SK-N-SH treated with all-trans-retinoic acid at 6 μM for 48 hours (cell line): ENCODE data around the gene ENDOG.
"Not testable (repeated sequence)": the region's sequence is repeated elsewhere in the genome, so short reads cannot be mapped to it uniquely, and the experiment has no call there.

Experiments used
- ARNTL ChIP-seq: fragments of 450-650 bp; formaldehyde crosslinking; IDR thresholded peaks from 2 replicates; pipeline ENCODE4 v1.5.0; 2020; ENCODE audit warnings: low read depth, mild to moderate bottlenecking, moderate library complexity, borderline replicate concordance
- PPARA ChIP-seq: fragments of 250-450 bp; sonication (Bioruptor Pico); IDR thresholded peaks from 2 replicates; pipeline ENCODE4 v1.5.0; 2020; ENCODE audit warnings: mild to moderate bottlenecking, borderline replicate concordance
- RARB ChIP-seq: fragments of 250-450 bp; sonication (Bioruptor Pico); IDR thresholded peaks from 2 replicates; pipeline ENCODE4 v1.8.0; 2021; ENCODE audit warnings: mild to moderate bottlenecking, moderate library complexity
- SNAI2 ChIP-seq: fragments of 250-450 bp; sonication (Bioruptor Pico); IDR thresholded peaks from 2 replicates; pipeline ENCODE4 v1.5.0; 2020; ENCODE audit warnings: mild to moderate bottlenecking, moderate library complexity
- TCF4 ChIP-seq: fragments of 250-450 bp; sonication (Bioruptor Pico); IDR thresholded peaks from 2 replicates; pipeline ENCODE4 v1.8.0; 2021; ENCODE audit warnings: mild to moderate bottlenecking, moderate library complexity, borderline replicate concordance
- ZFP3 ChIP-seq: fragments of 250-450 bp; sonication (Bioruptor Pico); IDR thresholded peaks from 2 replicates; pipeline ENCODE4 v1.5.0; 2020; ENCODE audit warnings: mild to moderate bottlenecking, moderate library complexity
- ZNF8 ChIP-seq: fragments of 450-650 bp; formaldehyde crosslinking; IDR thresholded peaks from 2 replicates; pipeline ENCODE4 v1.5.0; 2020; ENCODE audit warnings: mild to moderate bottlenecking, moderate library complexity
- TF ChIP-seq, protein P1 (sequence below): fragments of 250-450 bp; sonication (Bioruptor Pico); IDR thresholded peaks from 2 replicates; pipeline ENCODE4 v1.8.0; 2021; ENCODE audit warnings: low read depth, mild to moderate bottlenecking, moderate library complexity, borderline replicate concordance
- TF ChIP-seq, protein P2 (sequence below): fragments of 250-450 bp; sonication (Bioruptor Pico); IDR thresholded peaks from 2 replicates; pipeline ENCODE4 v1.5.1; 2021; ENCODE audit warnings: mild to moderate bottlenecking, moderate library complexity
- TF ChIP-seq, protein P3 (sequence below): fragments of 250-450 bp; sonication (Bioruptor Pico); IDR thresholded peaks from 2 replicates; pipeline ENCODE4 v1.5.0; 2020; ENCODE audit warnings: mild to moderate bottlenecking, moderate library complexity
- TF ChIP-seq, protein P4 (sequence below): fragments of 250-450 bp; sonication (Bioruptor Pico); IDR thresholded peaks from 2 replicates; pipeline ENCODE4 v1.8.0; 2020; ENCODE audit warnings: mild to moderate bottlenecking, moderate library complexity, borderline replicate concordance

DNA sequence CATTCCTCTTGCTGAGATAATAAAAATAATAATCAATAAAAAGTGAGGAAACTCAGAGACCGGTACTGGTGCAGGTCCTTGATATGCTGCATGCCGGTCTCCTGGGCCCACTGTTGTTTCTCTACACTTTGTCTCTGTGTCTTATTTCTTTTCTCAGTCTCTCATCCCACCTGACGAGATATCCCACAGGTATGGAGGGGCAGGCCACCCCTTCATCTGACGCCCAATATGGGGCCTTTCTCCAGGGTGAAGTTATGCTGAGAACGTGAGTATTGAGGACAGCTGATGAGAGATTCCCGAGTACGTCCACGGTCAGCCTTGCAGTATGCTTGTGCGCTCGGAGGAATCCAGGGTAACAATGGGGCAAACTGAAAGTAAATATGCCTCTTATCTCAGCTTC lies 32.7 kb downstream of the ENDOG start:
- TF ChIP-seq, protein P1, sequence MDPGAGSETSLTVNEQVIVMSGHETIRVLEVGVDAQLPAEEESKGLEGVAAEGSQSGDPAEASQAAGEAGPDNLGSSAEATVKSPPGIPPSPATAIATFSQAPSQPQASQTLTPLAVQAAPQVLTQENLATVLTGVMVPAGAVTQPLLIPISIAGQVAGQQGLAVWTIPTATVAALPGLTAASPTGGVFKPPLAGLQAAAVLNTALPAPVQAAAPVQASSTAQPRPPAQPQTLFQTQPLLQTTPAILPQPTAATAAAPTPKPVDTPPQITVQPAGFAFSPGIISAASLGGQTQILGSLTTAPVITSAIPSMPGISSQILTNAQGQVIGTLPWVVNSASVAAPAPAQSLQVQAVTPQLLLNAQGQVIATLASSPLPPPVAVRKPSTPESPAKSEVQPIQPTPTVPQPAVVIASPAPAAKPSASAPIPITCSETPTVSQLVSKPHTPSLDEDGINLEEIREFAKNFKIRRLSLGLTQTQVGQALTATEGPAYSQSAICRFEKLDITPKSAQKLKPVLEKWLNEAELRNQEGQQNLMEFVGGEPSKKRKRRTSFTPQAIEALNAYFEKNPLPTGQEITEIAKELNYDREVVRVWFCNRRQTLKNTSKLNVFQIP (CRISPR knock-in tag): not testable (repeated sequence)
- TF ChIP-seq, protein P2, sequence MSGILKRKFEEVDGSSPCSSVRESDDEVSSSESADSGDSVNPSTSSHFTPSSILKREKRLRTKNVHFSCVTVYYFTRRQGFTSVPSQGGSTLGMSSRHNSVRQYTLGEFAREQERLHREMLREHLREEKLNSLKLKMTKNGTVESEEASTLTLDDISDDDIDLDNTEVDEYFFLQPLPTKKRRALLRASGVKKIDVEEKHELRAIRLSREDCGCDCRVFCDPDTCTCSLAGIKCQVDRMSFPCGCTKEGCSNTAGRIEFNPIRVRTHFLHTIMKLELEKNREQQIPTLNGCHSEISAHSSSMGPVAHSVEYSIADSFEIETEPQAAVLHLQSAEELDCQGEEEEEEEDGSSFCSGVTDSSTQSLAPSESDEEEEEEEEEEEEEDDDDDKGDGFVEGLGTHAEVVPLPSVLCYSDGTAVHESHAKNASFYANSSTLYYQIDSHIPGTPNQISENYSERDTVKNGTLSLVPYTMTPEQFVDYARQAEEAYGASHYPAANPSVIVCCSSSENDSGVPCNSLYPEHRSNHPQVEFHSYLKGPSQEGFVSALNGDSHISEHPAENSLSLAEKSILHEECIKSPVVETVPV (CRISPR knock-in tag): not testable (repeated sequence)
- TF ChIP-seq, protein P3, sequence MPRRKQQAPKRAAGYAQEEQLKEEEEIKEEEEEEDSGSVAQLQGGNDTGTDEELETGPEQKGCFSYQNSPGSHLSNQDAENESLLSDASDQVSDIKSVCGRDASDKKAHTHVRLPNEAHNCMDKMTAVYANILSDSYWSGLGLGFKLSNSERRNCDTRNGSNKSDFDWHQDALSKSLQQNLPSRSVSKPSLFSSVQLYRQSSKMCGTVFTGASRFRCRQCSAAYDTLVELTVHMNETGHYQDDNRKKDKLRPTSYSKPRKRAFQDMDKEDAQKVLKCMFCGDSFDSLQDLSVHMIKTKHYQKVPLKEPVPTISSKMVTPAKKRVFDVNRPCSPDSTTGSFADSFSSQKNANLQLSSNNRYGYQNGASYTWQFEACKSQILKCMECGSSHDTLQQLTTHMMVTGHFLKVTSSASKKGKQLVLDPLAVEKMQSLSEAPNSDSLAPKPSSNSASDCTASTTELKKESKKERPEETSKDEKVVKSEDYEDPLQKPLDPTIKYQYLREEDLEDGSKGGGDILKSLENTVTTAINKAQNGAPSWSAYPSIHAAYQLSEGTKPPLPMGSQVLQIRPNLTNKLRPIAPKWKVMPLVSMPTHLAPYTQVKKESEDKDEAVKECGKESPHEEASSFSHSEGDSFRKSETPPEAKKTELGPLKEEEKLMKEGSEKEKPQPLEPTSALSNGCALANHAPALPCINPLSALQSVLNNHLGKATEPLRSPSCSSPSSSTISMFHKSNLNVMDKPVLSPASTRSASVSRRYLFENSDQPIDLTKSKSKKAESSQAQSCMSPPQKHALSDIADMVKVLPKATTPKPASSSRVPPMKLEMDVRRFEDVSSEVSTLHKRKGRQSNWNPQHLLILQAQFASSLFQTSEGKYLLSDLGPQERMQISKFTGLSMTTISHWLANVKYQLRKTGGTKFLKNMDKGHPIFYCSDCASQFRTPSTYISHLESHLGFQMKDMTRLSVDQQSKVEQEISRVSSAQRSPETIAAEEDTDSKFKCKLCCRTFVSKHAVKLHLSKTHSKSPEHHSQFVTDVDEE (CRISPR knock-in tag): not testable (repeated sequence)
- TF ChIP-seq RARB (CRISPR knock-in tag); ZFP3 (CRISPR knock-in tag); ZNF8 (CRISPR knock-in tag); TCF4; PPARA (CRISPR knock-in tag); ARNTL (CRISPR knock-in tag); SNAI2 (CRISPR knock-in tag): not testable (repeated sequence)
- TF ChIP-seq, protein P4, sequence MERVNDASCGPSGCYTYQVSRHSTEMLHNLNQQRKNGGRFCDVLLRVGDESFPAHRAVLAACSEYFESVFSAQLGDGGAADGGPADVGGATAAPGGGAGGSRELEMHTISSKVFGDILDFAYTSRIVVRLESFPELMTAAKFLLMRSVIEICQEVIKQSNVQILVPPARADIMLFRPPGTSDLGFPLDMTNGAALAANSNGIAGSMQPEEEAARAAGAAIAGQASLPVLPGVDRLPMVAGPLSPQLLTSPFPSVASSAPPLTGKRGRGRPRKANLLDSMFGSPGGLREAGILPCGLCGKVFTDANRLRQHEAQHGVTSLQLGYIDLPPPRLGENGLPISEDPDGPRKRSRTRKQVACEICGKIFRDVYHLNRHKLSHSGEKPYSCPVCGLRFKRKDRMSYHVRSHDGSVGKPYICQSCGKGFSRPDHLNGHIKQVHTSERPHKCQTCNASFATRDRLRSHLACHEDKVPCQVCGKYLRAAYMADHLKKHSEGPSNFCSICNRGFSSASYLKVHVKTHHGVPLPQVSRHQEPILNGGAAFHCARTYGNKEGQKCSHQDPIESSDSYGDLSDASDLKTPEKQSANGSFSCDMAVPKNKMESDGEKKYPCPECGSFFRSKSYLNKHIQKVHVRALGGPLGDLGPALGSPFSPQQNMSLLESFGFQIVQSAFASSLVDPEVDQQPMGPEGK (CRISPR knock-in tag): not testable (repeated sequence)
